Measurements from ENCODE around the gene GOT2. TPM values are rescaled to one million over a fixed set of nuclear protein-coding genes. Genes with fewer than 3 reads are reported as not detected.
"Not testable (repeated sequence)": the region's sequence is repeated elsewhere in the genome, so short reads cannot be mapped to it uniquely, and the experiment has no call there.

The GOT2 gene
- total RNA-seq, 2 donors from 2014 or later, result 82.7 to 149 TPM

- Mint-ChIP-seq H3K27me3 (peaks cover 5 to 6% of the 10 kb centered on the region in 2 donors), H3K4me3 (no peak overlapping the region), H3K27ac (no peak overlapping the region), H3K36me3 (no peaks in the 10 kb centered on the region), H3K9me3 (no peaks in the 10 kb centered on the region), H3K4me1 (ENCODE audit: low read depth in 2 of 2) (no peaks in the 10 kb centered on the region)
- ATAC-seq, result no peak
- no peak for DNase-seq (ENCODE audit: low spot score)
Observed at GRCh38 chr16:58692450-58692849, 41.7 kb downstream of the GOT2 start.

- Mint-ChIP-seq H3K4me1 (ENCODE audit: low read depth in 2 of 2) (peaks cover 12 to 17% of the 10 kb centered on the region in 2 donors), H3K4me3 (peak overlapping the region; percentile 13)
- not testable (repeated sequence) for H3K9me3 Mint-ChIP-seq; ATAC-seq; H3K27ac Mint-ChIP-seq; H3K36me3 Mint-ChIP-seq; H3K27me3 Mint-ChIP-seq; DNase-seq (ENCODE audit: low spot score)
Observed at GRCh38 chr16:58686985-58687706, 47.0 kb downstream of the GOT2 start.

- Mint-ChIP-seq H3K4me1 (ENCODE audit: low read depth in 2 of 2) (peaks cover 12 to 20% of the 10 kb centered on the region in 2 donors), H3K27ac (peak overlapping the region in 1 of 2 donors; percentile 79), H3K9me3 (no peaks in the 10 kb centered on the region), H3K27me3 (peaks cover 0 to 3% of the 10 kb centered on the region in 2 donors), H3K4me3 (peak overlapping the region; percentile 82), H3K36me3 (no peaks in the 10 kb centered on the region)
- DNase-seq (ENCODE audit: low spot score), result no peak
- ATAC-seq, result no peak
Observed at GRCh38 chr16:58685084-58685449, 49.0 kb downstream of the GOT2 start.

GRCh38 chr16:58684354-58685083 lies 49.6 kb downstream of the GOT2 start, which contains the start of gene SLC38A7:
SLC38A7 (minus strand) TSS chr16:58684770; CDS start chr16:58680126, 4,644 bp downstream.
- Mint-ChIP-seq H3K9me3 (no peaks in the 10 kb centered on the region), H3K27ac (peak within 1 kb of the TSS; percentile 2 to 79), H3K27me3 (peaks cover 0 to under 1% of the 10 kb centered on the region in 2 donors), H3K36me3 (no peaks in the 10 kb centered on the region), H3K4me3 (peak within 1 kb of the TSS; percentile 82), H3K4me1 (ENCODE audit: low read depth in 2 of 2) (peaks cover 12 to 20% of the 10 kb centered on the region in 2 donors)
- ATAC-seq (peak; percentile 88 to 91), DNase-seq (ENCODE audit: low spot score) (peak; percentile 75)

GRCh38 chr16:58684001-58684353 lies 50.1 kb downstream of the GOT2 start:
- Mint-ChIP-seq H3K9me3 (no peaks in the 10 kb centered on the region), H3K27ac (peak overlapping the region; percentile 2 to 79), H3K36me3 (no peaks in the 10 kb centered on the region), H3K4me1 (ENCODE audit: low read depth in 2 of 2) (peaks cover 12 to 20% of the 10 kb centered on the region in 2 donors), H3K4me3 (peak overlapping the region; percentile 82), H3K27me3 (no peaks in the 10 kb centered on the region)
- peak in 1 of 2 donors; percentile 5 for ATAC-seq
- no peak for DNase-seq (ENCODE audit: low spot score)

- ATAC-seq, result no peak
- H3K9me3 Mint-ChIP-seq, result no peaks in the 10 kb centered on the region
- H3K27me3 Mint-ChIP-seq, result no peaks in the 10 kb centered on the region
Observed at GRCh38 chr16:58679763-58680162, 54.4 kb downstream of the GOT2 start.

GRCh38 chr16:58678716-58679115 lies 55.4 kb downstream of the GOT2 start:
- peaks cover 7 to 13% of the 10 kb centered on the region in 2 donors for H3K4me1 Mint-ChIP-seq (ENCODE audit: low read depth in 2 of 2)
- no peak overlapping the region for H3K27ac Mint-ChIP-seq
- H3K9me3 Mint-ChIP-seq, result no peaks in the 10 kb centered on the region
- no peaks in the 10 kb centered on the region for H3K36me3 Mint-ChIP-seq
- ATAC-seq (no peak), DNase-seq (ENCODE audit: low spot score) (no peak)
- no peak overlapping the region for H3K4me3 Mint-ChIP-seq
- no peaks in the 10 kb centered on the region for H3K27me3 Mint-ChIP-seq

More at GRCh38 chr16:58679763-58680162, 54.4 kb downstream of the GOT2 start:
- Mint-ChIP-seq H3K4me3 (no peak overlapping the region), H3K4me1 (ENCODE audit: low read depth in 2 of 2) (peaks cover 12 to 19% of the 10 kb centered on the region in 2 donors), H3K36me3 (no peaks in the 10 kb centered on the region), H3K27ac (no peak overlapping the region)
- DNase-seq (ENCODE audit: low spot score), result no peak

- H3K27ac Mint-ChIP-seq, result peak overlapping the region in 1 of 2 donors; percentile 61
- DNase-seq (ENCODE audit: low spot score), result no peak
- H3K4me3 Mint-ChIP-seq, result no peak overlapping the region
- no peaks in the 10 kb centered on the region for H3K27me3 Mint-ChIP-seq
- H3K36me3 Mint-ChIP-seq, result no peaks in the 10 kb centered on the region
- peak in 1 of 2 donors; percentile 28 for ATAC-seq
- peaks cover 3 to 8% of the 10 kb centered on the region in 2 donors for H3K4me1 Mint-ChIP-seq (ENCODE audit: low read depth in 2 of 2)
- H3K9me3 Mint-ChIP-seq, result no peaks in the 10 kb centered on the region
Observed at GRCh38 chr16:58678269-58678668, 55.8 kb downstream of the GOT2 start.

GRCh38 chr16:58670946-58671583 lies 63.1 kb downstream of the GOT2 start:
- Mint-ChIP-seq H3K27me3 (no peaks in the 10 kb centered on the region), H3K4me3 (no peak overlapping the region), H3K9me3 (no peaks in the 10 kb centered on the region), H3K4me1 (ENCODE audit: low read depth in 2 of 2) (peaks cover 0 to 4% of the 10 kb centered on the region in 2 donors), H3K36me3 (no peaks in the 10 kb centered on the region), H3K27ac (no peak overlapping the region)
- DNase-seq (ENCODE audit: low spot score) (no peak), ATAC-seq (no peak)

GRCh38 chr16:58670177-58670576 lies 63.9 kb downstream of the GOT2 start:
- no peaks in the 10 kb centered on the region for H3K9me3 Mint-ChIP-seq
- H3K4me3 Mint-ChIP-seq, result no peak overlapping the region
- ATAC-seq, result peak in 1 of 2 donors; percentile 36
- DNase-seq (ENCODE audit: low spot score), result no peak
- peaks cover 0 to 4% of the 10 kb centered on the region in 2 donors for H3K4me1 Mint-ChIP-seq (ENCODE audit: low read depth in 2 of 2)
- H3K36me3 Mint-ChIP-seq, result no peaks in the 10 kb centered on the region
- H3K27ac Mint-ChIP-seq, result no peak overlapping the region
- no peaks in the 10 kb centered on the region for H3K27me3 Mint-ChIP-seq

GRCh38 chr16:58665200-58665599 lies 68.9 kb downstream of the GOT2 start:
- Mint-ChIP-seq H3K4me3 (no peak overlapping the region), H3K4me1 (ENCODE audit: low read depth in 2 of 2) (no peaks in the 10 kb centered on the region), H3K36me3 (no peaks in the 10 kb centered on the region), H3K9me3 (no peaks in the 10 kb centered on the region), H3K27ac (no peak overlapping the region), H3K27me3 (no peaks in the 10 kb centered on the region)
- DNase-seq (ENCODE audit: low spot score) (no peak), ATAC-seq (peak in 1 of 2 donors; percentile 21)

GRCh38 chr16:58661199-58661830 lies 72.8 kb downstream of the GOT2 start:
- H3K36me3 Mint-ChIP-seq, result no peaks in the 10 kb centered on the region
- DNase-seq (ENCODE audit: low spot score), result no peak
- H3K27ac Mint-ChIP-seq, result no peak overlapping the region
- no peak overlapping the region for H3K4me3 Mint-ChIP-seq
- H3K27me3 Mint-ChIP-seq, result peaks cover 0 to 2% of the 10 kb centered on the region in 2 donors
- H3K9me3 Mint-ChIP-seq, result no peaks in the 10 kb centered on the region
- peak; percentile 66 to 75 for ATAC-seq
- H3K4me1 Mint-ChIP-seq (ENCODE audit: low read depth in 2 of 2), result no peaks in the 10 kb centered on the region

- H3K4me1 Mint-ChIP-seq (ENCODE audit: low read depth in 2 of 2); H3K36me3 Mint-ChIP-seq; H3K27me3 Mint-ChIP-seq; H3K4me3 Mint-ChIP-seq; H3K27ac Mint-ChIP-seq; DNase-seq (ENCODE audit: low spot score); H3K9me3 Mint-ChIP-seq; ATAC-seq: not testable (repeated sequence)
Observed at GRCh38 chr16:58659911-58660310, 74.2 kb downstream of the GOT2 start.
